CD4-positive, alpha-beta T cell (primary cell): ENCODE data around the gene ATP1A2. TPM values are rescaled to one million over a fixed set of nuclear protein-coding genes. Genes with fewer than 3 reads are reported as not detected.

Experiments
- ATAC-seq: fragments of 200-7000 bp; cut with Tn5 transposase; one replicate; pipeline ENCODE4 v1.10.0; 2022; ENCODE audit warnings: mild to moderate bottlenecking; ENCODE audit not compliant: poor library complexity
- CTCF ChIA-PET: fragments of 350-600 bp; sonication (Branson Sonifier 250); formaldehyde crosslinking; loops from one replicate; lab custom pipeline; 2021; ENCODE audit warnings: antibody characterized with exemption, inconsistent platforms; lab: Charles Lee
- POLR2A ChIA-PET: fragments of 350-600 bp; sonication (Branson Sonifier 250); formaldehyde crosslinking; loops from one replicate; lab custom pipeline; 2021; ENCODE audit warnings: antibody characterized with exemption, inconsistent platforms; lab: Charles Lee
- DNase-seq, 14 experiments: peaks; one replicate each; pipeline ENCODE4 v3.0.0-alpha.2; 2013 to 2020; ENCODE audit warnings: mixed read lengths in 2 of 14
- H3K27ac ChIP-seq, 2 donors: one replicate each; pipeline versions ENCODE4 v1.5.1 to v1.7.0; 2013; ENCODE audit warnings: low read length in 2 of 2, low read depth in 1 of 2, mild to moderate bottlenecking in 1 of 2
- H3K27me3 ChIP-seq, 2 experiments: 1 replicate in 1 of 2; 2 replicates in 1 of 2; pipeline versions ENCODE4 v1.6.1 to v1.7.0; 2013; ENCODE audit warnings: low read length in 2 of 2, control low read depth in 1 of 2, mild to moderate bottlenecking in 1 of 2, moderate library complexity in 1 of 2; ENCODE audit not compliant: insufficient read depth in 2 of 2, control insufficient read depth in 1 of 2
- H3K36me3 ChIP-seq: one replicate; pipeline ENCODE4 v1.6.1; 2013; ENCODE audit warnings: low read length, control low read depth; ENCODE audit not compliant: insufficient read depth
- H3K4me1 ChIP-seq: one replicate; pipeline ENCODE4 v1.6.1; 2013; ENCODE audit warnings: low read length, control low read depth; ENCODE audit not compliant: insufficient read depth
- H3K4me3 ChIP-seq: one replicate; pipeline ENCODE4 v1.5.1; 2013; ENCODE audit warnings: mild to moderate bottlenecking, low read length, moderate library complexity
- H3K9me3 ChIP-seq, 2 experiments: 1 replicate in 1 of 2; 2 replicates in 1 of 2; pipeline versions ENCODE4 v1.6.1 to v1.7.0; 2013; ENCODE audit warnings: low read length in 2 of 2, mild to moderate bottlenecking in 2 of 2, control low read depth in 1 of 2, moderate library complexity in 1 of 2; ENCODE audit not compliant: control insufficient read depth in 1 of 2, insufficient read depth in 1 of 2
- H3K27ac Mint-ChIP-seq: one replicate; pipeline ENCODE4 v1.8.0; 2020; ENCODE audit warnings: mixed read lengths
- H3K27me3 Mint-ChIP-seq: one replicate; pipeline ENCODE4 v1.8.0; 2021; ENCODE audit warnings: mixed read lengths
- H3K36me3 Mint-ChIP-seq: one replicate; pipeline ENCODE4 v1.8.0; 2021; ENCODE audit warnings: low read depth, mixed read lengths
- H3K4me1 Mint-ChIP-seq: one replicate; pipeline ENCODE4 v1.8.0; 2021; ENCODE audit warnings: low read depth, mixed read lengths
- H3K4me3 Mint-ChIP-seq: one replicate; pipeline ENCODE4 v1.8.0; 2020; ENCODE audit warnings: mild to moderate bottlenecking, mixed read lengths
- H3K9me3 Mint-ChIP-seq: one replicate; pipeline ENCODE4 v1.8.0; 2020; ENCODE audit warnings: mixed read lengths
- CTCF ChIP-seq: fragments of 200-600 bp; IDR thresholded peaks from one replicate; pipeline ENCODE4 v1.8.0; 2022; ENCODE audit warnings: antibody characterized with exemption, mild to moderate bottlenecking
- intact Hi-C, 2 experiments: fragments of 100-400 bp; cut with DNase I in 1 of 2; cut with micrococcal nuclease in 1 of 2; formaldehyde crosslinking; loops; one replicate each; pipeline versions ENCODE4 v1.15.1 to v1.9.0; 2023 to 2025; cut with DNase I, micrococcal nuclease
- total RNA-seq, 174 experiments: library from RNA in 2 of 174; stranded (reverse) in 2 of 174; gene quantifications; one replicate each; pipeline ENCODE4 v1.2.3 and lab custom pipeline; 2021 to 2026

The ATP1A2 gene
- total RNA-seq, 2 experiments from 2014 or later = not detected

DNA sequence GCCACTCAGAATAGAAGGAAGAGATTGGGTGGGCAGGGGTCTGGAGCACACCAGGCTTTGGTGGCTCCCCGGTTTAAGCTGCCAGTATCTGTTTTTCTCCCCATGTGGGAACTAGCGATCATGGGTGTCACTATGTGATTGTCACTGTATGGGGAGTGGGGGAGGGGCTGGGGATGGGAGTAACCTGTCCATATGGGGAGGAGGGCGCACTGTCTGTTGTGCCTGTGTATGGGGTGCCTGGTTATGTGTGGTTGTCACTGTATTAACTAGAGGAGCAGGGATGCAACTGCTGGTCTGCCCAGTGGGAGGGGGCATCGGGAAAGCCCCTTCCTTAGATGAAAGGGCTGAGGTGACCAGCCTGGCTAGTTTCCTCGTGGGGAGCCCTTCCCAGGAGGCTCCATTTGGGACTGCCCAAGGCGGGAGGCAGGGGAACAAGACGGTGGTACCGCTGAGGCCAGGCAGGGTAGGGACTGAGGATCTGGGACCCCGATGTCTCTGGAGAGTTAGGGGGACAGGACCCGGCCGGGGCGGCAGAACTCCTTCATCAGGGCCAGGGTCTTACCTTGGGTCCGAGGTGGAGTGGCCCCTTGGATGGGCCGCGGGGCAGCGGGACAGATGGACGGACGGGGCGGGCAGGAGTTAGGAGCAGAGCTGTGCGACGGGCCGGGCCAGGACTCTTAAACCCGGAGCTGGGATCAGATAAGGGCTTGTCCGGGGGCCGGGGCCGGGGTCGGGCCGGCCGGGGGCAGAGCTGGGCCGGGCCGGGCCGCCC lies 45.9 kb upstream of the ATP1A2 start, which contains the start of gene KCNJ10:
Gene KCNJ10, minus strand, starts transcription at position 701 of the 772 bp plus-strand sequence. CDS start 27,628 bp downstream, outside the sequence.
- POLR2A ChIA-PET = interaction anchor here (0.6 to 0.8 kb wide), 4 partner anchors 9 to 146 kb away, joined by 3 read pairs; partner anchors contain the start of genes IGSF8 and KCNJ9

DNA sequence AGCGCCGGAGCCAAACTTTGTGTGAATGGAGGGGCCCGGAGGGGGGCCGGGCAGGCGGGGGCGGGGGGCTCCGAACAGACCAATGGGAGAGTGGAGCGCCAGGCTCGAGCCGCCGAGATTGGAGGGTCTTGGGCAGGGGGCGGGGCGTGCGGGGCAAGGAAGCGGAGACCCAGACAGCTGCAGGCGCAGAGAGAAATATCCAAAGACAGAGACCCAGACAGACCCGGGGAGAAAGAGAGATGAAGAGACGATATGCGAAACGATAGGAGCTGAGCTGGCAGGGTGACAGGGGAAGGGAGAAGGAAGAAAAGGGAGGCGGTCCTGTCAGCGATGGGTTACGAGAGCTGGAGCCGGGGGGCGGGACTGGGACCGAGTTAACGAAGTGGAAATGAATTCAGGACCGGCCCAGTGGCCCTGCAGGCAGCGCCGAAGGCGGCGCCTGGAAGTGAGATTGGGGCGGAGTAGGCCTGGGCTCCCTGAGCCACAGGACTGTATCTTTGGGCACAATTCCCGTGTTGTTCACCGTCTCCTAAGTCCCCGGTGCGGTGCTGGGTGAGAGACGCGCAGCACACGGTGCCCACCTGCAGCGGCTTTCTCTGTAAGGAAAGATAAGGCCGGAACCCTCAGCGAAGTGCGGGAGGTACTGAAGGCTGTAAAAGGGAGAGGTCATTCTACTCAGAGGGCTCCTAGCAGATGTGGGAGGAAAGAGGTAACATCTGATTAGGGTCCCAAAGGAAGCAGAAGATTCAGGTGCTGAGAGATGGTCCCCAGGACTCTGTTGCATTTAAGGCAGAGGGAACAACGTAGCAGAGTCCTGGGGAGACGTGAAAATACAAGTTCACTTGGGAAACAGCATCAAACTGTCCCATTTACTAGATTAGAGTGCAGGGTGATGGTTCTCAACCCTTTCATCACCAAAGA lies 45.1 kb upstream of the ATP1A2 start:
- H3K27ac Mint-ChIP-seq = no peak overlapping the region
- intact Hi-C loops = no loop called here
- POLR2A ChIA-PET = interaction anchor here (0.6 to 0.8 kb wide), 4 partner anchors 8 to 147 kb away, joined by 3 read pairs; partner anchors contain the start of genes IGSF8 and KCNJ9

More for the DNA sequence above, 45.9 kb upstream of the ATP1A2 start, which contains the start of gene KCNJ10:
- Mint-ChIP-seq H3K4me3 (peak within 1 kb of the TSS; percentile 92), H3K4me1 (peaks cover 8% of the 10 kb centered on the region), H3K9me3 (no peaks in the 10 kb centered on the region), H3K27me3 (peaks cover 40% of the 10 kb centered on the region), H3K36me3 (no peaks in the 10 kb centered on the region), H3K27ac (no peak within 1 kb of the TSS)
- Histone ChIP-seq H3K36me3 (no peaks in the 10 kb centered on the region), H3K27me3 (peaks cover 19 to 21% of the 10 kb centered on the region in 2 experiments), H3K4me3 (peak within 1 kb of the TSS; percentile 59), H3K9me3 (no peaks in the 10 kb centered on the region), H3K4me1 (peaks cover 13% of the 10 kb centered on the region), H3K27ac (no peak within 1 kb of the TSS)
- ATAC-seq (no peak), DNase-seq (no peak)
- intact Hi-C loops = no loop called here
- no peak for TF ChIP-seq CTCF
- CTCF ChIA-PET = interaction anchor here (1.5 to 2.4 kb wide), 3 partner anchors 10 to 23 kb away, joined by 4 to 13 read pairs (median 8); partner anchors contain the start of gene KCNJ9

More for the DNA sequence above, 45.1 kb upstream of the ATP1A2 start:
- peaks cover 13% of the 10 kb centered on the region for H3K4me1 ChIP-seq
- Mint-ChIP-seq H3K36me3 (no peaks in the 10 kb centered on the region), H3K27me3 (peaks cover 48% of the 10 kb centered on the region), H3K9me3 (no peaks in the 10 kb centered on the region), H3K4me1 (peaks cover 8% of the 10 kb centered on the region), H3K4me3 (peak overlapping the region; percentile 92)
- no peak overlapping the region for H3K27ac ChIP-seq
- ATAC-seq (peak; percentile 93), DNase-seq (peak; percentile 43 to 82 (median 70))
- peak overlapping the region; percentile 59 for H3K4me3 ChIP-seq
- no peak for TF ChIP-seq CTCF
- CTCF ChIA-PET = interaction anchor here (1.5 to 2.4 kb wide), 3 partner anchors 9 to 24 kb away, joined by 4 to 13 read pairs (median 8); partner anchors contain the start of gene KCNJ9
- no peaks in the 10 kb centered on the region for H3K9me3 ChIP-seq
- peaks cover 19 to 24% of the 10 kb centered on the region in 2 experiments for H3K27me3 ChIP-seq
- H3K36me3 ChIP-seq = no peaks in the 10 kb centered on the region
